Midbrain (tissue), 1 donor: ENCODE measurements around the gene CRYBA1.

Experiments
- DNase-seq: peaks from one replicate; lab custom pipeline; 2025; lab: John Stamatoyannopoulos, UW

Gene CRYBA1

GRCh38 chr17:29283496-29283895 is 36.8 kb downstream of the CRYBA1 start:
- no peak for DNase-seq

GRCh38 chr17:29283961-29284360 is 37.3 kb downstream of the CRYBA1 start:
- no peak for DNase-seq

GRCh38 chr17:29289852-29290251 is 43.2 kb downstream of the CRYBA1 start:
- DNase-seq = no peak

- peak; percentile 88 for DNase-seq
Observed at GRCh38 chr17:29291163-29291752, 44.6 kb downstream of the CRYBA1 start.

- peak; percentile 62 for DNase-seq
Observed at GRCh38 chr17:29292071-29292991, 45.7 kb downstream of the CRYBA1 start.

GRCh38 chr17:29292992-29293889 is 46.6 kb downstream of the CRYBA1 start:
- DNase-seq = peak; percentile 53

- peak; percentile 100 for DNase-seq
Observed at GRCh38 chr17:29293890-29294579, 47.4 kb downstream of the CRYBA1 start, which contains the start of gene NUFIP2. NUFIP2 (minus strand) TSS chr17:29294148; CDS start chr17:29294059, 89 bp downstream.

GRCh38 chr17:29294580-29294900 is 47.9 kb downstream of the CRYBA1 start:
- DNase-seq = peak; percentile 75

- no peak for DNase-seq
Observed at GRCh38 chr17:29295420-29295819, 48.8 kb downstream of the CRYBA1 start.

GRCh38 chr17:29299031-29299430 is 52.4 kb downstream of the CRYBA1 start:
- no peak for DNase-seq

GRCh38 chr17:29303386-29303785 is 56.7 kb downstream of the CRYBA1 start:
- DNase-seq = no peak
